HG03565 (cell line): ENCODE results near the gene TM4SF5.

Experiments used
- ATAC-seq: cut with Tn5 transposase; IDR thresholded peaks from one replicate; pipeline ENCODE4 v1.9.1; 2021; ENCODE audit warnings: mild to moderate bottlenecking, moderate library complexity; ENCODE audit not compliant: unreplicated experiment

TM4SF5 gene

GRCh38 chr17:4788807-4789700, 17.4 kb downstream of the TM4SF5 start, which contains the start of gene GLTPD2:
GLTPD2 (plus strand) TSS chr17:4788964; CDS start chr17:4789012, 48 bp downstream.
- ATAC-seq, result no peak

GRCh38 chr17:4789701-4789950, 17.9 kb downstream of the TM4SF5 start:
- ATAC-seq, result no peak

- peak; percentile 70 for ATAC-seq
These were observed 18.4 kb downstream of the TM4SF5 start for GRCh38 chr17:4789951-4790704.

GRCh38 chr17:4790705-4791088, 19.0 kb downstream of the TM4SF5 start:
- ATAC-seq, result no peak

- ATAC-seq, result no peak
These were observed 23.5 kb downstream of the TM4SF5 start for GRCh38 chr17:4795168-4795567.

GRCh38 chr17:4796552-4796920, 24.9 kb downstream of the TM4SF5 start:
- no peak for ATAC-seq

GRCh38 chr17:4800462-4801196, 28.9 kb downstream of the TM4SF5 start:
- no peak for ATAC-seq

- no peak for ATAC-seq
These were observed 30.5 kb downstream of the TM4SF5 start, which contains the start of gene C17orf114 for GRCh38 chr17:4802228-4802627. C17orf114 (minus strand) TSS chr17:4802328.

- ATAC-seq, result no peak
These were observed 34.7 kb downstream of the TM4SF5 start for GRCh38 chr17:4806456-4806776.

- ATAC-seq, result peak; percentile 71
These were observed 35.3 kb downstream of the TM4SF5 start, which contains the start of gene PLD2 for GRCh38 chr17:4806777-4807604. PLD2 (plus strand) TSS chr17:4807152; CDS start chr17:4807773, 621 bp downstream.

GRCh38 chr17:4807605-4808377, 36.1 kb downstream of the TM4SF5 start:
- ATAC-seq, result no peak

GRCh38 chr17:4808378-4808767, 36.7 kb downstream of the TM4SF5 start:
- ATAC-seq, result no peak

- ATAC-seq, result no peak
These were observed 39.1 kb downstream of the TM4SF5 start for GRCh38 chr17:4810696-4811290.

- no peak for ATAC-seq
These were observed 39.8 kb downstream of the TM4SF5 start for GRCh38 chr17:4811471-4811870.

GRCh38 chr17:4812690-4813089, 41.0 kb downstream of the TM4SF5 start:
- no peak for ATAC-seq

GRCh38 chr17:4815043-4815675, 43.5 kb downstream of the TM4SF5 start:
- ATAC-seq, result no peak

- ATAC-seq, result no peak
These were observed 45.1 kb downstream of the TM4SF5 start for GRCh38 chr17:4816826-4817225.

GRCh38 chr17:4818276-4818675, 46.6 kb downstream of the TM4SF5 start:
- no peak for ATAC-seq

GRCh38 chr17:4822835-4823234, 51.1 kb downstream of the TM4SF5 start:
- no peak for ATAC-seq
